ENCODE results near the gene MYO1D. TPM values are rescaled to one million over a fixed set of nuclear protein-coding genes. Genes with fewer than 3 reads are reported as not detected.

MYO1D gene
- total RNA-seq, 1 donor from 2014 or later, result 11.9 TPM

GRCh38 chr17:32763855-32764439 is 113.0 kb downstream of the MYO1D start:
- TF ChIP-seq CTCF (conservative IDR thresholded peaks at IDR 0.05), result no peak
- no peaks in the 10 kb centered on the region for H3K4me1 Mint-ChIP-seq
- DNase-seq (ENCODE audit: low read depth, low spot score), result no peak
- no peaks in the 10 kb centered on the region for H3K36me3 Mint-ChIP-seq (ENCODE audit: low read depth)
- no peak overlapping the region for H3K27ac Mint-ChIP-seq (ENCODE audit: unreplicated experiment)
- H3K4me3 Mint-ChIP-seq, result no peak overlapping the region
- no peaks in the 10 kb centered on the region for H3K9me3 Mint-ChIP-seq
- no peaks in the 10 kb centered on the region for H3K27me3 Mint-ChIP-seq (ENCODE audit: low read depth)

GRCh38 chr17:32759476-32759875 is 117.4 kb downstream of the MYO1D start:
- Mint-ChIP-seq H3K27ac (ENCODE audit: unreplicated experiment) (no peak overlapping the region), H3K27me3 (ENCODE audit: low read depth) (no peaks in the 10 kb centered on the region), H3K9me3 (no peaks in the 10 kb centered on the region), H3K4me1 (peaks cover 5% of the 10 kb centered on the region), H3K36me3 (ENCODE audit: low read depth) (no peaks in the 10 kb centered on the region), H3K4me3 (no peak overlapping the region)
- no peak for TF ChIP-seq CTCF (conservative IDR thresholded peaks at IDR 0.05)
- DNase-seq (ENCODE audit: low read depth, low spot score), result no peak

- H3K9me3 Mint-ChIP-seq, result no peaks in the 10 kb centered on the region
- peaks cover 5% of the 10 kb centered on the region for H3K4me1 Mint-ChIP-seq
- no peak for DNase-seq (ENCODE audit: low read depth, low spot score)
- H3K4me3 Mint-ChIP-seq, result no peak overlapping the region
- H3K27me3 Mint-ChIP-seq (ENCODE audit: low read depth), result no peaks in the 10 kb centered on the region
- no peak overlapping the region for H3K27ac Mint-ChIP-seq (ENCODE audit: unreplicated experiment)
- TF ChIP-seq CTCF (conservative IDR thresholded peaks at IDR 0.05), result no peak
- H3K36me3 Mint-ChIP-seq (ENCODE audit: low read depth), result no peaks in the 10 kb centered on the region
Observed at GRCh38 chr17:32757963-32758362, 119.0 kb downstream of the MYO1D start.

- Mint-ChIP-seq H3K27ac (ENCODE audit: unreplicated experiment) (no peak overlapping the region), H3K4me3 (no peak overlapping the region), H3K4me1 (peaks cover 5% of the 10 kb centered on the region), H3K9me3 (no peaks in the 10 kb centered on the region), H3K36me3 (ENCODE audit: low read depth) (no peaks in the 10 kb centered on the region), H3K27me3 (ENCODE audit: low read depth) (no peaks in the 10 kb centered on the region)
- DNase-seq (ENCODE audit: low read depth, low spot score), result no peak
- no peak for TF ChIP-seq CTCF (conservative IDR thresholded peaks at IDR 0.05)
Observed at GRCh38 chr17:32756696-32757095, 120.2 kb downstream of the MYO1D start.

GRCh38 chr17:32755045-32755805 is 121.7 kb downstream of the MYO1D start:
- peak; percentile 79 for TF ChIP-seq CTCF (conservative IDR thresholded peaks at IDR 0.05)
- H3K4me3 Mint-ChIP-seq, result no peak overlapping the region

More at GRCh38 chr17:32755045-32755805, 121.7 kb downstream of the MYO1D start:
- H3K27ac Mint-ChIP-seq (ENCODE audit: unreplicated experiment), result no peak overlapping the region
- peaks cover 5% of the 10 kb centered on the region for H3K4me1 Mint-ChIP-seq
- no peaks in the 10 kb centered on the region for H3K27me3 Mint-ChIP-seq (ENCODE audit: low read depth)
- H3K36me3 Mint-ChIP-seq (ENCODE audit: low read depth), result no peaks in the 10 kb centered on the region
- DNase-seq (ENCODE audit: low read depth, low spot score), result no peak
- H3K9me3 Mint-ChIP-seq, result no peaks in the 10 kb centered on the region
